Coronary artery (tissue), 2 donors: ENCODE results near the gene LAMTOR2.
A peak's percentile ranks its signal among the peaks of the same experiment; 100 is the strongest.

ENCODE experiments used
- DNase-seq: peaks from one replicate; pipeline ENCODE4 v3.0.0-alpha.2; 2017; ENCODE audit warnings: low spot score
- H3K27ac ChIP-seq, 2 donors: fragments of 200-600 bp; sonication (generic); one replicate each; pipeline ENCODE4 v1.5.1; 2016 to 2019
- H3K4me3 ChIP-seq: fragments of 200-600 bp; sonication (generic); 2 replicates; pipeline ENCODE4 v1.5.1; 2016; ENCODE audit warnings: mild to moderate bottlenecking, moderate library complexity
- TF ChIP-seq, protein P1 (sequence below): fragments of 200-600 bp; sonication (generic); IDR thresholded peaks from one replicate; pipeline ENCODE4 v1.5.1; 2019; ENCODE audit warnings: antibody characterized with exemption

LAMTOR2 gene

DNA sequence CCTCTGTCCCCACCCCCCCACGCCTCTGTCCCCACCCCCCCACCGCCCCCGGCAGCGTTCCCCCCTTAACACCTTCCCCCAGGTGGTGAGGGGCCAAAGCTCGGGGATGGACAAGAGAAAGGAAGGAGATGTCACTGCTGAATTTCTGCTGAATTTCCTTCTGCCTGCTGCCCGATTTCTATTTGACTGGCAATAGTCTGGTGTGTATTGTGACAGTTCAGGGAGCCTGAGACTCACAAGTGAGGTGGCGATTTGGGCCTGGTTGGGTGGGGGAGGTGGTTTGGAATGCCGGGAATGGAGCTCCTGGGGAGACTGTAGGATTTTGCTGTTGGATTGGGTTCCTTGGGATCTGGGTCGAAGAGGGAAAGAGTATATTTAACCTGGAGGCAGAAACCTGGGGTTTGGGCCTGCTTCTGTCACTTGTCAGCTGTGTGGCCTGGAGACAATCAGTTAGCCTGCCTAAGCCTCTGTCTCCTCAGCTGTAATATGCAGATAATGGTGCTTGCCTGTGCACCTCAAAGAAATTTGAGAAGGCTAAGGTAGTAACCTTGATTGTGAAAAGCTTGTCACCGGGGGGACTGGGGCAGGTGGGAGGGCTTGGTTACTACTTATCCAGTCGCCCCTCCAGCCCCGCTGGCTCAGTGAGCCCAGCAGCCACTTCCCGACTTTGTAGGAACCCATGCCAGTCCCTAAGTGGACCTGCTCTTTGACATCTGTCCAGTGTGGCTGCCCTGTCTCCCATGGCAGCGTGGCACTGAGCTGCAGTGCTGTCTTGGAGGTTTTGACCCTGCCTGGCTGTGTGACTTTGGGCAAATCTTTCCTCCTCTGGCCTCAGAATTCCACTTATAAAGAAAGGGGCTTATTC lies 52.3 kb downstream of the LAMTOR2 start:
- TF ChIP-seq, protein P1, sequence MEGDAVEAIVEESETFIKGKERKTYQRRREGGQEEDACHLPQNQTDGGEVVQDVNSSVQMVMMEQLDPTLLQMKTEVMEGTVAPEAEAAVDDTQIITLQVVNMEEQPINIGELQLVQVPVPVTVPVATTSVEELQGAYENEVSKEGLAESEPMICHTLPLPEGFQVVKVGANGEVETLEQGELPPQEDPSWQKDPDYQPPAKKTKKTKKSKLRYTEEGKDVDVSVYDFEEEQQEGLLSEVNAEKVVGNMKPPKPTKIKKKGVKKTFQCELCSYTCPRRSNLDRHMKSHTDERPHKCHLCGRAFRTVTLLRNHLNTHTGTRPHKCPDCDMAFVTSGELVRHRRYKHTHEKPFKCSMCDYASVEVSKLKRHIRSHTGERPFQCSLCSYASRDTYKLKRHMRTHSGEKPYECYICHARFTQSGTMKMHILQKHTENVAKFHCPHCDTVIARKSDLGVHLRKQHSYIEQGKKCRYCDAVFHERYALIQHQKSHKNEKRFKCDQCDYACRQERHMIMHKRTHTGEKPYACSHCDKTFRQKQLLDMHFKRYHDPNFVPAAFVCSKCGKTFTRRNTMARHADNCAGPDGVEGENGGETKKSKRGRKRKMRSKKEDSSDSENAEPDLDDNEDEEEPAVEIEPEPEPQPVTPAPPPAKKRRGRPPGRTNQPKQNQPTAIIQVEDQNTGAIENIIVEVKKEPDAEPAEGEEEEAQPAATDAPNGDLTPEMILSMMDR = no peak
- H3K27ac ChIP-seq = peak overlapping the region; percentile 86 to 95
- DNase-seq = no peak
- H3K4me3 ChIP-seq = peak overlapping the region; percentile 60

DNA sequence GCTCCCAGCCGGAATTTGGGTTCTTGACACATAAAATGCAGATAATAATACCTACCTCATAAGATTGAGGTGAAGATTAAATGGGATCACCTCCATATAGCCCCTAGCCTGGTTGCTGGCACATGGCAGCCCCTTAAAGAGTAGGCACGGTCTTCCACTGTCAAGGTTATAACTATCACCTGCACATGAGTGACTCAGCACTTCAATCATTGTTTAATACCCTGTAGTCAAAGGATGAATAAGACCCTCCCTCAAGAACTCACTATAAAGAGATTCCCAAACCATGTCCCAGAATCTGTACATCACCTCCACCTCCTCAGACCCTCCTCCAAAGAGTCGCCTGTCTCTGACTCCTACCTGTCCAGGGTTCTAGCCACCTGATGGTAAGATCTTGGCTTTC lies 53.5 kb downstream of the LAMTOR2 start:
- no peak for DNase-seq
- H3K4me3 ChIP-seq = no peak overlapping the region
- peak overlapping the region in 1 of 2 donors; percentile 95 for H3K27ac ChIP-seq
- TF ChIP-seq, protein P1 = no peak
